HCT116 (cell line): ENCODE results near the gene DUSP3. TPM values are rescaled to one million over a fixed set of nuclear protein-coding genes. Genes with fewer than 3 reads are reported as not detected.

Experiments
- ATAC-seq: fragments of 200-7000 bp; cut with Tn5 transposase; 2 replicates; pipeline ENCODE4 v1.9.1; 2020; ENCODE audit warnings: mild to moderate bottlenecking, moderate library complexity
- BruUV-seq: library from RNA; stranded (reverse); fragments of 400-500 nt; replicated peaks from 2 replicates; lab custom pipeline; 2021; lab: Mats Ljungman, UMichigan
- CTCF ChIA-PET: fragments of 300-600 bp; sonication (Branson Sonifier 250); formaldehyde crosslinking; loops from one replicate; lab custom pipeline; 2021; ENCODE audit warnings: antibody characterized with exemption; lab: Charles Lee
- POLR2A ChIA-PET: fragments of 300-600, 350-600 bp; sonication (Branson Sonifier 250); formaldehyde crosslinking; loops from one replicate; lab custom pipeline; 2021; ENCODE audit warnings: antibody characterized with exemption; lab: Charles Lee
- RAD21 ChIA-PET, 2 experiments: fragments of 300-600 bp; sonication (Branson Sonifier 250); formaldehyde crosslinking; loops; one replicate each; lab custom pipeline; 2023; ENCODE audit warnings: low total read pairs in 2 of 2; ENCODE audit not compliant: uncharacterized antibody in 2 of 2, unreplicated experiment in 2 of 2, low non-redundant PET in 1 of 2; lab: Charles Lee
- DNase-seq: peaks from one replicate; pipeline ENCODE4 v3.0.0-alpha.2; 2010; ENCODE audit warnings: low read depth, low spot score
- H2AFZ ChIP-seq: fragments of 200-600 bp; shearing (Covaris generic), sonication (generic); 2 replicates; pipeline ENCODE4 v1.6.1; 2017; ENCODE audit warnings: low read depth, mixed run types, mixed read lengths, antibody characterized with exemption, low read length; ENCODE audit not compliant: poor library complexity, severe bottlenecking
- H3K27ac ChIP-seq: 2 replicates; pipeline ENCODE4 v1.5.1; 2012; ENCODE audit warnings: low read depth, low read length
- H3K27me3 ChIP-seq: fragments of 200-600 bp; sonication (generic); 2 replicates; pipeline ENCODE4 v1.6.1; 2016; ENCODE audit warnings: mixed run types, low read length, mixed read lengths; ENCODE audit not compliant: insufficient read depth
- H3K36me3 ChIP-seq, 2 experiments: fragments of 200-500 bp in 1 of 2; fragments of 200-600 bp in 1 of 2; sonication (Bioruptor generic) in 1 of 2; sonication (generic) in 1 of 2; 2 replicates each; pipeline versions ENCODE4 v1.5.1 to v1.6.1; 2014 to 2016; ENCODE audit warnings: low read length in 2 of 2, inconsistent platforms in 1 of 2, mixed read lengths in 1 of 2, mixed run types in 1 of 2; ENCODE audit not compliant: insufficient read depth in 2 of 2, control insufficient read depth in 1 of 2
- H3K4me1 ChIP-seq, 2 experiments: fragments of 200-600 bp in 1 of 2; sonication (generic) in 1 of 2; 2 replicates each; pipeline versions ENCODE4 v1.5.1 to v1.6.1; 2012 to 2017; ENCODE audit warnings: low read length in 2 of 2, inconsistent platforms in 1 of 2, mild to moderate bottlenecking in 1 of 2, mixed read lengths in 1 of 2, mixed run types in 1 of 2, moderate library complexity in 1 of 2; ENCODE audit not compliant: insufficient read depth in 2 of 2, control insufficient read depth in 1 of 2
- H3K4me2 ChIP-seq: fragments of 200-600 bp; sonication (generic); 2 replicates; pipeline ENCODE4 v1.6.1; 2017; ENCODE audit warnings: mixed run types, low read length, mixed read lengths
- H3K4me3 ChIP-seq, 2 experiments: fragments of 200-600 bp in 1 of 2; sonication (generic) in 1 of 2; replicated peaks in 1 of 2; 2 replicates each; pipeline ENCODE4 v1.5.1; 2011 to 2016; ENCODE audit warnings: low read length in 2 of 2, control low read depth in 1 of 2, low read depth in 1 of 2, mild to moderate bottlenecking in 1 of 2, mixed read lengths in 1 of 2, mixed run types in 1 of 2
- H3K79me2 ChIP-seq: fragments of 200-600 bp; sonication (generic); 2 replicates; pipeline ENCODE4 v1.6.1; 2017; ENCODE audit warnings: mild to moderate bottlenecking, mixed run types, low read length, moderate library complexity, mixed read lengths; ENCODE audit not compliant: insufficient read depth
- H3K9ac ChIP-seq: fragments of 200-600 bp; sonication (generic); 2 replicates; pipeline ENCODE4 v1.6.1; 2016; ENCODE audit warnings: low read length, mixed read lengths
- H3K9me2 ChIP-seq: fragments of 200-600 bp; sonication (generic), shearing (Covaris generic); 2 replicates; pipeline ENCODE4 v1.6.1; 2017; ENCODE audit warnings: mixed run types, mild to moderate bottlenecking, moderate library complexity; ENCODE audit not compliant: insufficient read depth
- H3K9me3 ChIP-seq, 2 experiments: fragments of 200-500 bp in 1 of 2; fragments of 200-600 bp in 1 of 2; sonication (Bioruptor generic) in 1 of 2; sonication (generic) in 1 of 2; 2 replicates each; pipeline ENCODE4 v1.6.1; 2014 to 2017; ENCODE audit warnings: low read length in 2 of 2, mixed read lengths in 2 of 2, inconsistent platforms in 1 of 2, low read depth in 1 of 2, mild to moderate bottlenecking in 1 of 2, mixed run types in 1 of 2, moderate library complexity in 1 of 2; ENCODE audit not compliant: control insufficient read depth in 1 of 2, insufficient read depth in 1 of 2
- H4K20me1 ChIP-seq: fragments of 200-600 bp; sonication (generic), shearing (Covaris generic); 2 replicates; pipeline ENCODE4 v1.6.1; 2017; ENCODE audit warnings: mixed run types, mild to moderate bottlenecking, moderate library complexity; ENCODE audit not compliant: insufficient read depth
- ELF1 ChIP-seq: IDR thresholded peaks from 2 replicates; pipeline ENCODE4 v1.6.1; 2012; ENCODE audit warnings: low read depth, borderline replicate concordance
- EZH2phosphoT487 ChIP-seq: fragments of 200-600 bp; IDR thresholded peaks from 2 replicates; pipeline ENCODE4 v1.6.1; 2018; ENCODE audit warnings: antibody characterized with exemption, borderline replicate concordance
- FOSL1 ChIP-seq: IDR thresholded peaks from 2 replicates; pipeline ENCODE4 v1.6.1; 2012; ENCODE audit warnings: low read depth
- POLR2AphosphoS5 ChIP-seq: IDR thresholded peaks from 2 replicates; pipeline ENCODE4 v1.6.1; 2011; ENCODE audit warnings: mild to moderate bottlenecking, low read depth, low read length, moderate library complexity
- SIN3A ChIP-seq: IDR thresholded peaks from 2 replicates; pipeline ENCODE4 v1.6.1; 2012; ENCODE audit warnings: low read depth
- SP1 ChIP-seq: IDR thresholded peaks from 2 replicates; pipeline ENCODE4 v1.6.1; 2012; ENCODE audit warnings: low read depth
- SRF ChIP-seq: IDR thresholded peaks from 2 replicates; pipeline ENCODE4 v1.6.1; 2012; ENCODE audit warnings: low read depth
- ZNF274 ChIP-seq: fragments of 200-500 bp; sonication (Bioruptor generic); IDR thresholded peaks from 2 replicates; pipeline ENCODE4 v1.6.1; 2014; ENCODE audit warnings: mild to moderate bottlenecking, low read depth, low read length, inconsistent platforms
- intact Hi-C: fragments of 100-400 bp; cut with micrococcal nuclease; formaldehyde crosslinking; loops from 2 replicates; pipeline ENCODE4 v1.10.0; 2022
- total RNA-seq: library from RNA; stranded (reverse); gene quantifications from one replicate; pipeline ENCODE4 v1.2.1, GENCODE V29; 2021; ENCODE audit not compliant: unreplicated experiment
- TF ChIP-seq, protein P1 (sequence below): IDR thresholded peaks from 2 replicates; pipeline ENCODE4 v1.6.1; 2012

Gene DUSP3
- total RNA-seq, 1 experiment from 2014 or later = 29.6 TPM

DNA sequence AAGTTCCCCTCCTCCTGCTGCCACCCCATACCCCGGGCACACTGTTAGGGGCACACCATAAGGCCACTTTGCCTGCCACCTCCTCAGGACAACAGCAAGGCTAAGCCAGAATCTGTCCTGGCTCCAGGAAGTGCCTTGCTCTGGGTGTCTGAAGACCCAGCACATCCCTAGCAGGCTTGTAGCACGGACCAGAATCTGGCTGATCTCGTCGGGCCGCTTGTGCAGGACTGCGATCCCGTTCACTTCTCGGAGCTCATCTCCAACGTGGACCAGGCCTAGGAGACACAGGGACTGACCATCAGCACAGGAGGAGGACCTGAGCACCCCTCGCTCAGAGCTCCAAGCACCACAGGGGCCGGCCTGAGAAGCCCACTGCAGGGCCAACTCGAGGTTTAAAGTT lies 46.8 kb upstream of the DUSP3 start:
- Histone ChIP-seq H3K27me3 (no peaks in the 10 kb centered on the region), H3K9me3 (no peaks in the 10 kb centered on the region), H3K79me2 (no peaks in the 10 kb centered on the region), H3K4me1 (no peaks in the 10 kb centered on the region), H2AFZ (no peak overlapping the region), H3K4me3 (no peak overlapping the region), H3K4me2 (no peak overlapping the region), H3K36me3 (peaks cover 2 to 27% of the 10 kb centered on the region in 2 experiments; a peak in 3 of 4 replicates), H4K20me1 (no peaks in the 10 kb centered on the region), H3K9ac (no peak overlapping the region), H3K9me2 (no peaks in the 10 kb centered on the region), H3K27ac (no peak overlapping the region)
- BruUV-seq = no TSS peak
- ChIA-PET POLR2A (interaction anchor here (0.6 kb wide), 1 partner anchor 374 kb away, joined by 3 read pairs; the partner anchor contains the start of gene ATXN7L3), CTCF (no interaction called here), RAD21 (no interaction called here)
- ATAC-seq (no peak), DNase-seq (no peak)
- no peak for TF ChIP-seq FOSL1
- TF ChIP-seq POLR2AphosphoS5 = no peak
- TF ChIP-seq ZNF274 = no peak
- TF ChIP-seq EZH2phosphoT487 = no peak
- no peak for TF ChIP-seq SIN3A
- TF ChIP-seq SRF = no peak
- intact Hi-C loops = no loop called here

DNA sequence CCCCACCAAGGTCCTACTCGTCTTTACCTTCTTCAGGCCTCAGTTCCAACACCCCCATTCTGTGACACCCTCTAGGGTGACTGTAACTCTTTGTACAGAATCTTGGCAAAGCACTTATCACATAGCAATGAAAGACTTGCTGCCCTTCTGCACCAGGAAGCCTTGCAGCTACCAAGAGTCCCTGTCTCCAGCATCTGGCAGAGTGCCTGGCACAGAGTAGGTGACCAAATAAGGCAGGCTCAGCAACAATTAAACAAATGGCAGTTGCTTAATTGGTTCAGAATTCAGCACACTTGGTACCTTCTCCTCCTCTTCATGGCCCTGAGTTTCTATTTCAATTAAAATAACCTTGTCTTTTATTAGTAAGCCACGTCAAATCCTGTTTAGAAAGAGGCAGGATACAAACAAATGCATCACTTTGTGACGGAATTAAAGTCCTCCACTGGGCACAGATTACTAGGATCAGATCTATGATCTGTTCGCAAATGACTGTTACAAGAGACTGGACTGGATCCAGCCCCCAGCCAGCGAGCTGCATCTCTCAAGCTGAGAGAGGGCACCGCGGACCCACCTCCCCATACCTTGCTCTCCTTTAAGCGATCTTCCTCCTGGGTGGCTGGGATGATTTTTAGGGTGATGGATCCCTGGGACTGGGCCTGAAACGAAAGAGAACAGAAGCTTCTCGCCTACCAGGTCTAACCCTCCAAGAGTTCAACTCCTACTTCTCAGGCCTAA lies 44.7 kb upstream of the DUSP3 start:
- no peak for DNase-seq

More for the DNA sequence above, 44.7 kb upstream of the DUSP3 start:
- H3K27me3 ChIP-seq = no peaks in the 10 kb centered on the region
- no peaks in the 10 kb centered on the region for H3K9me3 ChIP-seq
- intact Hi-C loops = no loop called here
- peaks cover 4 to 26% of the 10 kb centered on the region in 2 experiments; a peak in 3 of 4 replicates for H3K36me3 ChIP-seq
- H4K20me1 ChIP-seq = no peaks in the 10 kb centered on the region
- no peaks in the 10 kb centered on the region for H3K79me2 ChIP-seq
- no TSS peak for BruUV-seq
- no peak overlapping the region for H3K9ac ChIP-seq
- H3K4me3 ChIP-seq = no peak overlapping the region
- ChIA-PET RAD21 (no interaction called here), POLR2A (no interaction called here), CTCF (no interaction called here)
- no peak for TF ChIP-seq SP1
- TF ChIP-seq, protein P1, sequence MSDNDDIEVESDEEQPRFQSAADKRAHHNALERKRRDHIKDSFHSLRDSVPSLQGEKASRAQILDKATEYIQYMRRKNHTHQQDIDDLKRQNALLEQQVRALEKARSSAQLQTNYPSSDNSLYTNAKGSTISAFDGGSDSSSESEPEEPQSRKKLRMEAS = no peak
- TF ChIP-seq ELF1 = no peak
- TF ChIP-seq ZNF274 = no peak
- TF ChIP-seq EZH2phosphoT487 = no peak
- TF ChIP-seq SRF = no peak
- no peaks in the 10 kb centered on the region for H3K9me2 ChIP-seq
- no peak overlapping the region for H2AFZ ChIP-seq
- no peak overlapping the region for H3K4me2 ChIP-seq
- H3K4me1 ChIP-seq = no peaks in the 10 kb centered on the region
- no peak for ATAC-seq
- no peak overlapping the region for H3K27ac ChIP-seq
